Fibroblast of lung (primary cell): ENCODE measurements around the gene PODN. TPM values are rescaled to one million over a fixed set of nuclear protein-coding genes. Genes with fewer than 3 reads are reported as not detected.

Experiments used
- DNase-seq, 2 donors: peaks; one replicate each; pipeline versions ENCODE4 v3.0.0 to v3.0.0-alpha.2; 2010; ENCODE audit warnings: low read depth in 2 of 2
- H2AFZ ChIP-seq: 2 replicates; pipeline ENCODE4 v1.5.1; 2012; ENCODE audit warnings: low read length, control low read depth, inconsistent platforms
- H3K27ac ChIP-seq: 2 replicates; pipeline ENCODE4 v1.5.1; 2011; ENCODE audit warnings: low read length, control low read depth; ENCODE audit not compliant: insufficient read depth
- H3K27me3 ChIP-seq: 2 replicates; pipeline ENCODE4 v1.5.1; 2011; ENCODE audit warnings: mild to moderate bottlenecking, low read length; ENCODE audit not compliant: control insufficient read depth, insufficient read depth
- H3K36me3 ChIP-seq: 2 replicates; pipeline ENCODE4 v1.5.1; 2011; ENCODE audit warnings: low read length; ENCODE audit not compliant: control insufficient read depth, insufficient read depth
- H3K4me1 ChIP-seq: 2 replicates; pipeline ENCODE4 v1.5.1; 2011; ENCODE audit warnings: low read length; ENCODE audit not compliant: control insufficient read depth, insufficient read depth; ENCODE audit errors: extremely low read depth
- H3K4me2 ChIP-seq: 2 replicates; pipeline ENCODE4 v1.5.1; 2011; ENCODE audit warnings: low read length, control low read depth; ENCODE audit not compliant: insufficient read depth; ENCODE audit errors: extremely low read depth
- H3K4me3 ChIP-seq, 4 experiments: fragments of 200-600 bp in 1 of 4; sonication (generic) in 1 of 4; replicated peaks in 1 of 4; 2 replicates each; pipeline ENCODE4 v1.5.1; 2011 to 2016; ENCODE audit warnings: low read length in 4 of 4, low read depth in 3 of 4, mild to moderate bottlenecking in 3 of 4, control low read depth in 2 of 4, inconsistent platforms in 1 of 4, mixed read lengths in 1 of 4; ENCODE audit not compliant: insufficient read depth in 1 of 4; ENCODE audit errors: control extremely low read depth in 1 of 4
- H3K79me2 ChIP-seq: 2 replicates; pipeline ENCODE4 v1.5.1; 2012; ENCODE audit warnings: mild to moderate bottlenecking, low read length, inconsistent platforms; ENCODE audit not compliant: control insufficient read depth, insufficient read depth
- H3K9ac ChIP-seq: 2 replicates; pipeline ENCODE4 v1.5.1; 2011; ENCODE audit warnings: mild to moderate bottlenecking, low read length, control low read depth; ENCODE audit not compliant: insufficient read depth
- H3K9me3 ChIP-seq: 2 replicates; pipeline ENCODE4 v1.5.1; 2012; ENCODE audit warnings: low read depth, low read length; ENCODE audit not compliant: control insufficient read depth, insufficient read depth
- H4K20me1 ChIP-seq: 2 replicates; pipeline ENCODE4 v1.5.1; 2011; ENCODE audit warnings: low read length; ENCODE audit not compliant: control insufficient read depth, insufficient read depth; ENCODE audit errors: extremely low read depth
- EZH2 ChIP-seq: IDR thresholded peaks from 2 replicates; pipeline ENCODE4 v1.5.1; 2012; ENCODE audit warnings: low read length, control low read depth, mild to moderate bottlenecking; ENCODE audit errors: missing control alignments
- polyA plus RNA-seq, 2 donors: library from polyadenylated mRNA; depleted of rRNA in 1 of 2; stranded (reverse) in 1 of 2; unstranded in 1 of 2; fragments of >200 nt; gene quantifications; 2 replicates each; pipeline ENCODE4 v1.2.1, GENCODE V29; 2011 to 2012; ENCODE audit warnings: missing spikeins in 1 of 2
- total RNA-seq: library from RNA; depleted of rRNA; stranded (reverse); fragments of >200 nt; gene quantifications from 2 replicates; pipeline ENCODE4 v1.2.1, GENCODE V29; 2014
- TF ChIP-seq, protein P1 (sequence below), 2 donors: IDR thresholded peaks in 1 of 2; conservative IDR thresholded peaks in 1 of 2; 1 replicate in 1 of 2; 2 replicates in 1 of 2; pipeline ENCODE4 v1.5.1; 2011 to 2012; ENCODE audit warnings: low read length in 2 of 2, control low read depth in 1 of 2, inconsistent platforms in 1 of 2, low read depth in 1 of 2, mild to moderate bottlenecking in 1 of 2

The PODN gene
- total and polyA plus RNA-seq, 2 donors (not counting 1 experiment from before 2014, with no cell fraction given): 31.6 to 49.7 TPM

DNA sequence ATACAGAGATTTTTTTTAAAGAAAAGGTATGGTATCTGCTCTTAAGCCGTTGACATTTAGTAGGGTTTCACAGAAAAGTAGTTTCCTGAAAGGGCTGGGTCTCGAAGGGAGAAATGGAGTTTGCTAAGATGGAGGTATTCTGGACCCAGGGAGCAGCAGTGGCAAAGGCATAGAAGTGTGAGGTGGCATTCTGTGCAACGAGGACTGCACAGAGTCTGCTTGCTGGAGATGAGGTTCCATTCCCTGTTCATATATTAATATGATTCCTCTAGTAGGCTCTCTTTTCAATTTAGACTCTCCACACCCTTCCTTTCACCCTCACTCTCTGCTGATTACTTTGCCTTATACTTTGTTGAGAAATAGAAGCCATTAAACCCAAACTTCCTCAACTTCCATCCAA is 38.5 kb upstream of the PODN start:
- Histone ChIP-seq H3K9ac (no peak overlapping the region), H3K4me3 (no peak overlapping the region), H3K27me3 (no peaks in the 10 kb centered on the region), H3K4me2 (no peak overlapping the region), H3K9me3 (no peaks in the 10 kb centered on the region), H3K36me3 (no peaks in the 10 kb centered on the region), H3K79me2 (peaks cover 33% of the 10 kb centered on the region), H3K4me1 (peaks cover 14% of the 10 kb centered on the region), H2AFZ (no peak overlapping the region), H4K20me1 (no peaks in the 10 kb centered on the region), H3K27ac (no peak overlapping the region)
- TF ChIP-seq, protein P1, sequence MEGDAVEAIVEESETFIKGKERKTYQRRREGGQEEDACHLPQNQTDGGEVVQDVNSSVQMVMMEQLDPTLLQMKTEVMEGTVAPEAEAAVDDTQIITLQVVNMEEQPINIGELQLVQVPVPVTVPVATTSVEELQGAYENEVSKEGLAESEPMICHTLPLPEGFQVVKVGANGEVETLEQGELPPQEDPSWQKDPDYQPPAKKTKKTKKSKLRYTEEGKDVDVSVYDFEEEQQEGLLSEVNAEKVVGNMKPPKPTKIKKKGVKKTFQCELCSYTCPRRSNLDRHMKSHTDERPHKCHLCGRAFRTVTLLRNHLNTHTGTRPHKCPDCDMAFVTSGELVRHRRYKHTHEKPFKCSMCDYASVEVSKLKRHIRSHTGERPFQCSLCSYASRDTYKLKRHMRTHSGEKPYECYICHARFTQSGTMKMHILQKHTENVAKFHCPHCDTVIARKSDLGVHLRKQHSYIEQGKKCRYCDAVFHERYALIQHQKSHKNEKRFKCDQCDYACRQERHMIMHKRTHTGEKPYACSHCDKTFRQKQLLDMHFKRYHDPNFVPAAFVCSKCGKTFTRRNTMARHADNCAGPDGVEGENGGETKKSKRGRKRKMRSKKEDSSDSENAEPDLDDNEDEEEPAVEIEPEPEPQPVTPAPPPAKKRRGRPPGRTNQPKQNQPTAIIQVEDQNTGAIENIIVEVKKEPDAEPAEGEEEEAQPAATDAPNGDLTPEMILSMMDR (conservative IDR thresholded peaks at IDR 0.05 in 1 of 2, IDR thresholded peaks at IDR 0.05 in 1 of 2; ENCODE audit: low read depth in 1 of 2, low read length in 2 of 2): no peak
- DNase-seq: no peak

DNA sequence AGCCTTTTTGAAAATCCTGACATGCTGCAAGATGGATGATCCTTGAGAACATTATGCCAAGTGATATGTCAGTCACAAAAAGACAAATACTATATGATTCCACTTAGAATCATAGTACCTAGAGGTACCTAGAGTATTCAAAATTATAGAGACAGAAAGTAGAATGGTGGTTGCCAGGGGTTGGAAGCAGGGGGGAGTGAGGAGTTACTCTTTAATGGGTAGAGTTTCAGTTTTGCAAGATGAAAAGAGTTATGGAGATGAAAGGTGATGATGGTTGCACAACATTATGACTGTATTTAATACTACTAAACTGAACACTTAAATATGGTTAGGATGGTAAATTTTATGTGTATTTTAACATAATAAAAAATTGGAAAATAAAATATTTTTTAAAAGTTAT is 37.9 kb upstream of the PODN start:
- H2AFZ ChIP-seq: no peak overlapping the region
- H3K9ac ChIP-seq: no peak overlapping the region
- H3K27ac ChIP-seq: no peak overlapping the region
- no peaks in the 10 kb centered on the region for H3K27me3 ChIP-seq
- no peaks in the 10 kb centered on the region for H4K20me1 ChIP-seq
- peaks cover 14% of the 10 kb centered on the region for H3K4me1 ChIP-seq
- DNase-seq: no peak
- H3K4me3 ChIP-seq: no peak overlapping the region
- no peaks in the 10 kb centered on the region for H3K9me3 ChIP-seq
- no peak overlapping the region for H3K4me2 ChIP-seq
- no peaks in the 10 kb centered on the region for H3K36me3 ChIP-seq
- peaks cover 32% of the 10 kb centered on the region for H3K79me2 ChIP-seq
- TF ChIP-seq, protein P1 (conservative IDR thresholded peaks at IDR 0.05 in 1 of 2, IDR thresholded peaks at IDR 0.05 in 1 of 2; ENCODE audit: low read depth in 1 of 2, low read length in 2 of 2): no peak
- no peak for TF ChIP-seq EZH2

DNA sequence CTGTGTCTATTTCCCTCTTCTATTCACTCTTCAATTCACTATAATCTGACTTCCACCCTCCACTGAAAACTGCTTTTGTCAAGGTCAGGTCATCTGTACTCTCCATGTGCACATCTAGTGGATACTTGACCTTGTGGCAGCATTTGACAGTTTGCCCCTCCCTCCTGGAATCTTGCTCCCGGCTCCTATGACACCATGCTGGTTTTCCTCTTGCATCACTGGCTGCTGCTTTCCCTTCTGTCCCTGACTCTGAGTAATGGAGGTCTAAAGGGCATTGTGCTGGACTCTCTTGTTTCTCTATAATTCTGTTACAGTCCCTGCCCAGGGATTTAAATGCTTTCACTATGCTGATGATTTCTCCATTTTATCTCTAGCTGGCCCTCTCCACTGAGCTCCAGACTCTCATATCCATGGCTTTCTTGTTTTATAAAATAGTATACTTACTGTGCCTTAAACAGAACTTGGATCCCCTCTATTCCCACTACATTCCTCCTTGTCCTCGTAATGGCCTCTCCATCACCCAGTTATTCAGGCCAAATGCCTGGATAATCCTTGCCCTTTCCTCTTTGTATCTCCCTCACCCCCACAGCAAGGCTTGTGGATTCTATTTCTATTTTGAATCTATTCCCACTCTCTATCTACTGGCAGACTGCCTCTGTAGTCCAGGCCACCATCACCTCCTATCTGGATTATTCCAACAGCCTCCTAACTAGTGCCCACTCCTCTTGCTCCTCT is 36.8 kb upstream of the PODN start:
- H3K9me3 ChIP-seq: no peaks in the 10 kb centered on the region
- no peaks in the 10 kb centered on the region for H3K36me3 ChIP-seq
- no peak overlapping the region for H3K9ac ChIP-seq
- H2AFZ ChIP-seq: no peak overlapping the region
- peak overlapping the region in 2 of 4 experiments; percentile 3 to 14 for H3K4me3 ChIP-seq
- no peaks in the 10 kb centered on the region for H4K20me1 ChIP-seq
- H3K27ac ChIP-seq: peak overlapping the region; percentile 42
- no peak for TF ChIP-seq EZH2
- TF ChIP-seq, protein P1 (conservative IDR thresholded peaks at IDR 0.05 in 1 of 2, IDR thresholded peaks at IDR 0.05 in 1 of 2; ENCODE audit: low read depth in 1 of 2, low read length in 2 of 2): no peak
- H3K27me3 ChIP-seq: no peaks in the 10 kb centered on the region
- peaks cover 29% of the 10 kb centered on the region for H3K79me2 ChIP-seq
- DNase-seq: peak; percentile 76 to 93
- H3K4me1 ChIP-seq: peaks cover 14% of the 10 kb centered on the region
- H3K4me2 ChIP-seq: peak overlapping the region; percentile 44
